HEK293T (cell line): ENCODE measurements around the gene GALNT2.

Source experiments
- CTCF ChIA-PET: fragments of 350-600 bp; formaldehyde crosslinking; extraction: SDS; loops from one replicate; lab custom pipeline; 2021; ENCODE audit warnings: antibody characterized with exemption, inconsistent platforms; lab: Yijun Ruan, JAX
- POLR2A ChIA-PET: fragments of 350-600 bp; formaldehyde crosslinking; extraction: SDS; loops from one replicate; lab custom pipeline; 2020; ENCODE audit warnings: antibody characterized with exemption, inconsistent platforms; lab: Yijun Ruan, JAX
- DNase-seq: peaks from one replicate; pipeline ENCODE4 v3.0.0; 2012; ENCODE audit warnings: mixed read lengths; ENCODE audit errors: extremely low spot score
- ARNT ChIP-seq: fragments of 450-650 bp; IDR thresholded peaks from 2 replicates; pipeline ENCODE4 v1.6.1; 2017; ENCODE audit warnings: mild to moderate bottlenecking
- BHLHE40 ChIP-seq: fragments of 450-650 bp; IDR thresholded peaks from 2 replicates; pipeline ENCODE4 v1.6.1; 2016; ENCODE audit warnings: mild to moderate bottlenecking, moderate library complexity, borderline replicate concordance
- CTBP1 ChIP-seq: fragments of 450-650 bp; IDR thresholded peaks from 2 replicates; pipeline ENCODE4 v1.6.1; 2016; ENCODE audit warnings: borderline replicate concordance
- ELF4 ChIP-seq: fragments of 450-650 bp; IDR thresholded peaks from 2 replicates; pipeline ENCODE4 v1.6.1; 2017; ENCODE audit warnings: antibody characterized with exemption
- FOXA1 ChIP-seq: fragments of 450-650 bp; IDR thresholded peaks from 2 replicates; pipeline ENCODE4 v1.6.1; 2016; ENCODE audit warnings: mild to moderate bottlenecking
- FOXK2 ChIP-seq: fragments of 450-650 bp; IDR thresholded peaks from 2 replicates; pipeline ENCODE4 v1.6.1; 2016; ENCODE audit warnings: mild to moderate bottlenecking
- FOXM1 ChIP-seq: fragments of 450-650 bp; IDR thresholded peaks from 2 replicates; pipeline ENCODE4 v1.6.1; 2017; ENCODE audit warnings: mild to moderate bottlenecking, borderline replicate concordance
- HDGF ChIP-seq: fragments of 450-650 bp; IDR thresholded peaks from 2 replicates; pipeline ENCODE4 v1.6.1; 2017; ENCODE audit warnings: antibody characterized with exemption, borderline replicate concordance
- L3MBTL2 ChIP-seq: fragments of 450-650 bp; conservative IDR thresholded peaks from 2 replicates; pipeline ENCODE4 v1.6.1; 2016; ENCODE audit warnings: mild to moderate bottlenecking
- LEF1 ChIP-seq: fragments of 450-650 bp; IDR thresholded peaks from 2 replicates; pipeline ENCODE4 v1.6.1; 2017; ENCODE audit warnings: mild to moderate bottlenecking, borderline replicate concordance
- NFRKB ChIP-seq: fragments of 450-650 bp; IDR thresholded peaks from 2 replicates; pipeline ENCODE4 v1.6.1; 2016; ENCODE audit warnings: mild to moderate bottlenecking, moderate library complexity
- SP1 ChIP-seq: fragments of 450-650 bp; IDR thresholded peaks from 2 replicates; pipeline ENCODE4 v1.6.1; 2017
- SUZ12 ChIP-seq: fragments of 450-650 bp; IDR thresholded peaks from 2 replicates; pipeline ENCODE4 v1.6.1; 2016; ENCODE audit warnings: mild to moderate bottlenecking
- TARDBP ChIP-seq: fragments of 450-650 bp; IDR thresholded peaks from 2 replicates; pipeline ENCODE4 v1.6.1; 2016
- ZNF384 ChIP-seq: fragments of 450-650 bp; IDR thresholded peaks from 2 replicates; pipeline ENCODE4 v1.6.1; 2016
- TF ChIP-seq, protein P1 (sequence below): fragments of 450-650 bp; IDR thresholded peaks from 2 replicates; pipeline ENCODE4 v1.6.1; 2016

GALNT2 gene

DNA sequence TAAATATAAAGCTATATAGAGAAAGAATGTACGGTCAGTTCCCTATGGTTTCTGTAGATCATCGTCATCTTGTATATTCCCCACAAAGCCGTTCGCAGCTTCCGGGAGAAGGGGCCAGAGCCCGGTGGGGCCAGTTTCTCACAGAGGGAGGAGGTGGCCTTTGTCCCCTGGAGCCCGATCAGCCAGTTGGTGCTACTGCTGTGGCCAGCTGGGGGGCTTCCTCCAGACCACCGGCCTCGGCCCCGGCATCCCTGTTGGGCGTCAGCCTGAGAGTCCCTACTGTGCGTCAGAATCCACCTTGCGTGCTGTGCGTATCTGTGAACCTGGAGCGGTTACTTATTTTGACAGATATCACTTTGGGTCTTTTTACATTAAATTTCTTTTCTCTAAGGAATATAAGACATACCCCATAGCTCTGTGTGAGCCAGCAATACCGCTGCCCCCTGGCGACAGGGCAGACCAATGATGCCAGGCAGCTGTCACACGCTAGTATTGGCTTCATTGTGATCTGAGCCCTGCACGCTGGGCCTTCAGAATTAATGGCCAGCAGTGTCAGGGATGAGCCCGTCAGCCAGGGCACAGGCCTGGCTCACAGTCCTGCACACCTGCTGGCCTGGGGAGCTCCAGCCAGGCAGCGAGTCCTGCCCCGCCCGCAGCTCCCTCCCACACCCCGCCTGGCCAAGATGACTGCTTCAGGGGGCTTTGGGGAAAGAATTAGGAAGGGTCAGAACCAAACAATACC, 213.2 kb downstream of the GALNT2 start:
- CTCF ChIA-PET: no interaction called here
- TF ChIP-seq BHLHE40 (no peak), CTBP1 (no peak), TARDBP (no peak), ARNT (no peak), FOXK2 (no peak), FOXA1 (no peak), HDGF (no peak), FOXM1 (no peak), ZNF384 (no peak), ELF4 (no peak), NFRKB (no peak), SUZ12 (no peak), SP1 (no peak), L3MBTL2 (no peak)
- POLR2A ChIA-PET: no interaction called here
- no peak for DNase-seq

DNA sequence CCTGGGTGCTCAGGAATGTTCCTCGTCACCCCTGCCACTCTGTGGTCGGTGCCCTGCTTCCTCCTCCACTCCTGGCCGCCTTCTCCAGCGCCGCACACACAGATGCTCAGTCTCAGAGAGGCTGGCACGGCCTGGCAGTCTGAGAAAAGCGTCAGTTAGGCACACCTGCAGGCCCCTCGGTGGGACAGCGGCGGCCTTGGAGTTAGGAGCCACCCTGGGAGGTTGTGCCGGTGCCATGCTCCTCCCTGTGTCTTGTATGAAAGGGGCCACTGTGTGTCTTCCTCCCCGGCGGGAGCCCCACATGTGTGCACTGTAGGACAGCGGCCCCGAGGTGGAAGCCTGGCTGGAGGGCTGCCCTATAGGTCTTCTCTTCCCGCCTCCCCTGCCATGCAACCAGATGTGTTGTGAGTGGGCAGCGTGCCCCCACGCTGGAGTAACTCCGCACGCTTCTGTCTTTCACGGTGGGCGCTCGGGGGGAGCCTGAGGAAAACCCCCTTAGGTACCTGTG, 213.9 kb downstream of the GALNT2 start:
- ChIA-PET POLR2A (no interaction called here), CTCF (no interaction called here)
- no peak for DNase-seq
- TF ChIP-seq ARNT (no peak), CTBP1 (no peak), HDGF (no peak), SUZ12 (no peak), BHLHE40 (no peak), ELF4 (no peak), SP1 (no peak), LEF1 (no peak), FOXK2 (no peak)

DNA sequence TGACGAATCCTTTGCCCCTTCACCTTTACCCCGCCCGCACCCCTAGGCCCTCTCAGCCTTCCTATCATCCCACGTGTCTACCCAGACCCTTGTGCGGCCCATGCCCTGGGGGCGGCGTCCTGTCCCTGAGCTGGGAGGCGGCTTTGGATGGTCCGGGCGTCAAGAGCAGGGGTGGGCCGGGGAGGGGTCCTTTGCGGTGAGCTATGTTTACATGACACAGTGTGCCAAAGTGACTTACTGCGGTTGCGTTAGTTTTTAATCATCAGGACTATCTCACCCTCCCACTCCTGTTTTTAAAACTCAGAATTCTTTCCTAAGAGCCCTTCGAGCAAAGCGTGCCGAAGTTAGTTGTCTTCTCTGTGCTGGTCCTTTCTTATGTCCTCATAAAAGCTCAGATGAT, 214.5 kb downstream of the GALNT2 start:
- no peak for DNase-seq
- CTCF ChIA-PET: no interaction called here
- TF ChIP-seq HDGF (no peak), TARDBP (no peak), CTBP1 (no peak), L3MBTL2 (no peak)
- TF ChIP-seq, protein P1, sequence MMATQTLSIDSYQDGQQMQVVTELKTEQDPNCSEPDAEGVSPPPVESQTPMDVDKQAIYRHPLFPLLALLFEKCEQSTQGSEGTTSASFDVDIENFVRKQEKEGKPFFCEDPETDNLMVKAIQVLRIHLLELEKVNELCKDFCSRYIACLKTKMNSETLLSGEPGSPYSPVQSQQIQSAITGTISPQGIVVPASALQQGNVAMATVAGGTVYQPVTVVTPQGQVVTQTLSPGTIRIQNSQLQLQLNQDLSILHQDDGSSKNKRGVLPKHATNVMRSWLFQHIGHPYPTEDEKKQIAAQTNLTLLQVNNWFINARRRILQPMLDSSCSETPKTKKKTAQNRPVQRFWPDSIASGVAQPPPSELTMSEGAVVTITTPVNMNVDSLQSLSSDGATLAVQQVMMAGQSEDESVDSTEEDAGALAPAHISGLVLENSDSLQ: no peak
- POLR2A ChIA-PET: no interaction called here

DNA sequence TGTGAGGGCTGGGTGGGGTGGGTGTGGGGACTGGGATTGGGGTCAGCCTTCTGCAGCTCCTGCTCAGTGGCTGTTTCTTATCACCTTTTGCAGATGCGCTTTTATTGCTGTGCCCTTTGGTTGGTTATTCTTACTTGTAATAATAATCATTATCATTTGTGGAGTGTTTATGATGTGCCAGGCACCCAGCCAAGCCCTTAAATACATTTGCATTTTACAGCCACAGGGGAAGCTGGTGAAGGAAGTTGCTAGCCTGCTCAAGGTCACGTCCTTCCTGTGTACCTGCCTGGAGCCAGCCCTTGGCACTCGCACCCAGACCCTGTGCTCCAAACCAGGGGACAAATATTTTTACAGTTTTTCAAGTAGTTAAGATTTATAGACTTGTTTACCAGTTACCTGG, 215.1 kb downstream of the GALNT2 start:
- CTCF ChIA-PET: no interaction called here
- TF ChIP-seq CTBP1 (no peak), HDGF (no peak), L3MBTL2 (no peak), NFRKB (no peak), ARNT (no peak)
- POLR2A ChIA-PET: no interaction called here
- no peak for DNase-seq

DNA sequence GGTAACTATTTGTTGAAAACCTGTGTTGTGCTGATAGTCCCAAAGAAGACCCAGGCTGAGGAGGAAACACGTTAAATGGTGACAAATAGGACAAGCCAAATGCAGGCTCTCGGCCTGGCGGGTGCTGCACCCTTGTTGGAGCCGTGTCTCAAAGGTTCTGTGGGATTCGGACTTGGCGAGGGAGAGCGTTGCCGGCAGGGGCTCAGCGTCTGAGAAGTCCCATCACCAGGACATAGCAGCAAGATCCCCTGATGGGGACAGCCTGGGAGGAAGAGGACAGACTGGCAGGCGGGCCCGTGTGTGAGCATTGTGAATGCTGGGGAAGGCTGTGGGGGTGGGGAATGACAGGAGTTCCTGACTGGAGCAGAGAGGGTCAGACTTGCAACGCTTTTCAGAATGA, 216.6 kb downstream of the GALNT2 start:
- ChIA-PET POLR2A (no interaction called here), CTCF (no interaction called here)
- TF ChIP-seq HDGF (no peak), NFRKB (no peak), LEF1 (no peak), BHLHE40 (no peak), FOXM1 (no peak), L3MBTL2 (no peak), SP1 (no peak), TARDBP (no peak), CTBP1 (no peak), FOXA1 (no peak), FOXK2 (no peak), ELF4 (no peak), ZNF384 (no peak), ARNT (no peak), SUZ12 (no peak)
- TF ChIP-seq, protein P1: no peak
- DNase-seq: no peak

DNA sequence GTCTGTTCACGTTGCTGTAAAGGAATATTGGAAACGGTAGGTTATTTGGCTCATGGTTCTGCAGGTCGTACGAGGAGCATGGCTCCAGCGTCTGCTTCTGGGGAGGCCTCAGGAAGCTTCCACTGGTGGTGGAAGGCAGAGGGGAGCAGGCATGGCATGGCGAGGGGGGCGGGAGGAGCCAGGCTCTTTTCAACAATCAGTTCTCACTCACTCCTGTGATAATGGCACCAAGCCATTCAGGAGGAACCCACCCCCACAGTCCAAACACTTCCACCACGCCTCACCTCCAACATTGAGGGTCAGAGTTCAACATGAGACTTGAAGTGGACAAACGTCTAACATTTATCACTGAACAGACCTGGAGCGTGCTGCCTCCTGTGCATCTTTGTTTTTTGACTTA, 217.9 kb downstream of the GALNT2 start:
- ChIA-PET POLR2A (no interaction called here), CTCF (no interaction called here)
- no peak for TF ChIP-seq ELF4
- TF ChIP-seq BHLHE40: no peak
- TF ChIP-seq SP1: no peak
- TF ChIP-seq FOXK2: no peak
- TF ChIP-seq FOXA1: no peak
- TF ChIP-seq L3MBTL2: no peak
- TF ChIP-seq ARNT: no peak
- no peak for TF ChIP-seq HDGF
- no peak for TF ChIP-seq LEF1
- TF ChIP-seq NFRKB: no peak
- no peak for TF ChIP-seq ZNF384
- no peak for TF ChIP-seq CTBP1
- TF ChIP-seq TARDBP: no peak
- TF ChIP-seq FOXM1: no peak
- no peak for TF ChIP-seq SUZ12
- no peak for DNase-seq

DNA sequence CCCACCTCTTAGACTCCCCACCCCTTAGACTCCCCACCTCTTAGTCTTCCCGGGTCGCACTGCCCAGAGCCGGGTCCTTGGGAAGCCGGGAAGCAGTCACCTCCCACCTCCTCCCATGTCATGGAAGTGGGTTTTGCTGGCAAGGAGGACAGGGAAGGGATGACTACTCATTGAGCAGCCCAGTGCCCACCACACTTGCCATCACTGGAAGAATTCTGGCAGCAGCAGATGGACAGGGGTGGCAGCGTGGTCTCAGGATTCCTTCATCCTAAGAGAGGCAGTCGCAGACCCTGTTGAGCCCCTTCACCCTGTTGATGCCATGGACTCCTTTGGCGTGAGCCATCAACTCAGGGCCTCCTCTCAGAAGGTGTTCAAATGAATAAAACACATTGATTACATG, 218.3 kb downstream of the GALNT2 start:
- TF ChIP-seq FOXK2: no peak
- TF ChIP-seq TARDBP: no peak
- no peak for TF ChIP-seq FOXM1
- no peak for TF ChIP-seq HDGF
- no peak for TF ChIP-seq LEF1
- no peak for TF ChIP-seq ARNT
- no peak for TF ChIP-seq FOXA1
- TF ChIP-seq SUZ12: no peak
- TF ChIP-seq ELF4: no peak
- TF ChIP-seq NFRKB: no peak
- TF ChIP-seq SP1: no peak
- TF ChIP-seq L3MBTL2: no peak
- TF ChIP-seq, protein P1: no peak
- no peak for TF ChIP-seq CTBP1
- no peak for TF ChIP-seq BHLHE40
- POLR2A ChIA-PET: no interaction called here
- CTCF ChIA-PET: no interaction called here
- no peak for DNase-seq
